Stimulated activated CD4-positive, alpha-beta T cell treated with anti-CD3 and anti-CD28 coated beads, Interleukin-1b, Interleukin-23, amount 100 ng/mL, for 24 hours (primary cell): Measurements from ENCODE around the gene CLIC5.

ENCODE experiments used
- DNase-seq, 4 experiments: peaks; one replicate each; pipeline ENCODE4 v3.0.0-alpha.2; 2020; ENCODE audit warnings: low read depth in 4 of 4, low spot score in 1 of 4

CLIC5 gene

GRCh38 chr6:45966797-45967196 lies 48.9 kb downstream of the CLIC5 start:
- DNase-seq: no peak

DNA sequence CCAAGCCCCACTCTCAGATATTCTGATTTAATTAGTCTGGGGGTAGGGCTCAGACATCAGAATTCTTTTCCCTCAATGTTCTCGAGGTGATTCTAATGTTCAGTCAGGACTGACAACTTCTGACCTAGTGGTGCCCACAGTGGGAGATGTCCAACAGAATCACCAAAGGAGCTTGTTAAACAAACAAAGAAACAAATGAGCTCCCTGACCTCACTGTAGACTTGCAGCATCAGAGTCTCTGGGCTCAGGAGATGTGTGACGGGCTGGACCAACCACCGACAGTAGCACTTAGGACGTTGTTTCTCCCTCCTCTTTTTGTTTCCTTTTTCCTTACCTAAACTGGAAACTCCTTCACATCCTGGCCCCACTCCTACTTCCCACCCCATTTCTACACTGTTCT lies 49.3 kb downstream of the CLIC5 start:
- DNase-seq: no peak

- no peak for DNase-seq
Measured at GRCh38 chr6:45965792-45966191, 49.9 kb downstream of the CLIC5 start.

- DNase-seq: no peak
Measured at GRCh38 chr6:45965007-45965406, 50.7 kb downstream of the CLIC5 start.

DNA sequence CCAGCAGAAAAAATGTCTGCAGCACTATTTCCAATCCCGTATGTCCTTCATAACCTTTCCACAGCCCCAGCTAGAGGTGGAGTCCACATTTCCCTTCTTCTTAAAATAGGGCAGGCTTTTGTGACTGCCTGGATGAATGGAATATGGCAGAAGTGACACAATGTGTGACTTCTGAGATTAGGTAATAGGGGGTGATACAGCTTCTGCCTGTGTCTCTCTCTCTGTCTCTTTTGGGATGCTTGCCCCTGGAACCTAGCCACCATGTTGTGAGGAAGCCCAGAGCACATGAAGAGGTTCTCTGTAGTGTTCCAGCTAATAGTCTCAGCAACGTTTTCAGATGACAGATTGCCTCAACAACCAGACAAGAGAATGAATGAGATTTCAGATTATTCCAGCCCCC lies 51.4 kb downstream of the CLIC5 start:
- DNase-seq: no peak

- DNase-seq: no peak
Measured at GRCh38 chr6:45963896-45964295, 51.8 kb downstream of the CLIC5 start.

DNA sequence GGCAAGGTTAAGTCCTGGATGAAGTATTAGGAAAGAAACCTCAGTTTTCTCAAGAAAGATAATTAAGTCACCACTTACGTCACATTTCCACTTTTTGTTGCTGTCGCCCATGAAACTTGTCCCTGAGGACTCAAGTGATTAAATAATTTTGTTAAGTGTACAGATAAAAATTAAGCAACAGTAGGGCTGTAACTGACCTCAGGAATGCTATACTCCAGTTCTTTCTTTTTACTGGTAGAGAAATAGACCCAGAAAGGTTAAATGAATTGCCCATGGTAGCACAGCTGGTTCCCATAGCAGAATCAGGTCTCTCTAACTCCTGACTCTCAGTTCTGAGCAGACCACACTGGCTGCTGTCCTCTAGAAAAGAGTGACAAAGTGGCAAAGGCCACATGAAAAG lies 54.5 kb downstream of the CLIC5 start:
- DNase-seq: no peak

DNA sequence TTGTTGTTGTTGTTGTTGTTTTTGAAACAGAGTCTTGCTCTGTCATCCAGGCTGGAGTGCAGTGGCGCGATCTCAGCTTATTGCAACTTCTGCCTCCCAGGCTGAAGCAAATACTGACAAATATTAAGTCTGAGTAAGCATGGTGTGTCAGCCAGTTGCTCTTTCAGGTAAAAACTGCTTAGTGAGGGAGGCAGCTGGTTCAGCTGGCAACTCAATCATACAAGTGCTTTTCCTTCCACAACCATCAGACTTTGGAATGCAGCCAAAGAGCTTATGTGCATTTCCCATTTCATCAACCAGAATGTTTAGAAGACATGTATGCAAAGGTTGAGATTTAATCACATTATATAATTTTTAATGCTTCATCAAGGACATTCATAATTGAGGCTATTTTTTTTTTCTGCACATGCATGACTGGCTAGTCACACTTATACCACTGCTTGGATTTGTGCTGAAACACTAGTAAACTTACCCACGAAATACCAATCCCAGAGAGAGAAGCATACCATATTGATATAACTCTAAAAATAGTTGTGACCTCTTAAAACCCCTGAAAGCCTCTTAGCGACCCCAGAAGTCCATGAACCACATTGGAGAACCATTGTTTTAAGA lies 56.0 kb downstream of the CLIC5 start:
- DNase-seq: no peak

DNA sequence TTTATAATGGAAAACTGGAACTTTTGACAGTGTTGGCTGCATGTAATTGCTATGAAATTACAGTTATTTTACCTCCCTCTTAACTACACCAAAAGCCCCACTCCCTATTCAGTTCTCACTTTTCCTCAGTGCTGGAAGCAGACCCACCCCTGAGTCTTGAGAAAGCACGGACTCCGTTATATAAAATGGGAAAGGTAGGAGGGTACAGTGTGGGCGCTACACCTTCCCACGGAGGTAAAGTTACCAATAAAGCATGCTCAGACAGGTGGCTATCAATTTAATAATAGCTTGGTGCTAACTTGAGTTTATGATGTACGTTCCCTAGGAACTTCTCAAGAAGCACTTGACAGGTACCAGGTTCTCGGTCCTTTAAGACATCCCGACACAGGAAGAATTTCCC lies 59.0 kb downstream of the CLIC5 start:
- DNase-seq: no peak

- DNase-seq: no peak
Measured at GRCh38 chr6:45956176-45956575, 59.5 kb downstream of the CLIC5 start.

DNA sequence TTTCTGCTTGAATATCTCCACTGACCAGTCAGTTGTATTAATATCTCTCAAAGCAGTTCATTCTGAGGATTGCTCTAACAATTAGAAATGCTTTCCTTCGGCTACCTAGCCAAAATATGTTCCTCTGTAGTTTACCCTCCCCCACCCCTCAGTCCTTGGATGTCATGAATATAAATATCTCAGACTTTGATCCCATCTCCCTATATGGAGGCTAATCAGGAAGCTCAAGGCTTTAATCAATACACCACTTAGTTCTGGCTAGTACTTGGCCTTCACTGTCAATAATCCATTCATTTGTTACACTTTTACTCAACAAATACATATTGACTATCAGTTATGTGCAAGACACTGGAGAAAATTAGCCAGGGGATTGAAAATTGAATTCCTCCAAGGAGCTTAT lies 60.1 kb downstream of the CLIC5 start:
- no peak for DNase-seq

- no peak for DNase-seq
Measured at GRCh38 chr6:45952546-45952945, 63.1 kb downstream of the CLIC5 start.

DNA sequence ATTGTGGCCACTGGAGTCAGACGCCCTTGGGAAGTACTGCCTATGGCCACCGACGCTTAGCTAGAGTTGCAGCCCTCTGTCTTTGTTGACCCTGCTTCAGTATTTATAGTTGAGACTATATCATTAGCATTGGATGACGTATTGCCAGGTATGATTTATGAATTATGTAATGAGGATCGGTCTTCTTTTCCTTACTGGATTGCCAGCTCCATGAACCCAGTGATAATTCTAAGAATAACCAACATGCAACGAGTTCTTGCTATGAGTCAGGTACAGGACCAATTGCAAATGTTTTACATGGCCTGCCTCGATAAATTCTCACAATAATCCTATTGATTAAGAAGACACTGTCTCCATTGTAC lies 63.5 kb downstream of the CLIC5 start:
- DNase-seq: no peak

GRCh38 chr6:45951321-45952167 lies 64.1 kb downstream of the CLIC5 start:
- DNase-seq: no peak

DNA sequence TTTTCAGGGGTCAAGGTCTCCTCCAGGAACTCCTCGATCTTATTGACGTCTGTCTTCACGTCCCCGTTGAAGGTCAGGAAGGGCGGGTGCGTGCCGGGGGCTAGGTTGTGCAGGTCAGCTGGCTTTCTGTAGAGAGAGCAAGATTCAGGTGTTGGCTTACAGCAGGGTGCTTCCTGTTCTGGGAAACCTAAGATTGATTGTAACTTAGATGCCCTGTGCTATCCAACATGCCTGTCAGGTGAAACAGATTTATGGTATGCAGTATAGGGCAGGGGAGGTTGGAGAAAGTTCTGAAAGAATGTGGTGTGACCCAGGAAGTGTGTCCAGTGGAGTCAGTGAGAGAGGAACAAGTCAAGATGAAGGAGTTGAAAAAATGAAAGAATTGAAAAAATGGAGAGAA lies 66.4 kb downstream of the CLIC5 start:
- DNase-seq: no peak

GRCh38 chr6:45947807-45948206 lies 67.9 kb downstream of the CLIC5 start:
- DNase-seq: no peak

DNA sequence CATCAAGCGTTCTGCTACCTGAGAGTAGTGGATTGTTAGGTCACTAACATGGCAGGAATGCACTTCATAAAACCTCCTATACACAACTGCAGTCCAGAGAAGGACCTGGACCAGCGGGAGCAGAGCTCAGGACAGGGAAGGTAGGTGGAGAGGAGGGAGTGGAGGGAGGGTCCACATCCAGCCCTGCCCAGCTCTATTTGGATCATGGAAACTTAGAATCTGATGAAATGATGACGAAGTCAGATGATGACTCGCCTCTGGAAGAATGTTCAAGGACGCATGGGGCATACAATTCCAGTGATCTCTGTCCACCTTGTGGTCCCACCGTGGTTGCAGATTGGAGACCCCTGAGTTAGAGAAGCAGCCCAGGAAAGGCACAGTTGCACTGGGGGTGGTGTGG lies 68.8 kb downstream of the CLIC5 start:
- DNase-seq: no peak

DNA sequence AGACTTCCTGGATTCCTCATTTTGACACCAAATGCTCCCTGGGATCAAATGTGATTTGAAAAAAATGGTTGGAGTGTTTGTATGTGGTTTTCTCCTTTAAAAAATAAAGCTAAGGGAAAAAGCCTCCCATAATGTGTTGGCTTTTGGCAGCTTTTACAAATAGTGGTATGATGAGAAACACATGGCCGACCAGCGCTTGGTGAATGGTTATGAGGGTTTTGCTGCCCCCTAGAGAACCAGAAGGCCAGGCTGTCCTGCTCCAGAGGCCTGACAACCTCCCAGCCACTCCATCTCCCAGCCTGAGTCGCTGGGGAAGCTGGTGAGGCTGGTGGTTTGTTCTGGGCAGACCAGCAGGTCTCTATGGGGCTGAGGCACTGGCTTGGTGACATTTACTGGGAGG lies 69.3 kb downstream of the CLIC5 start:
- DNase-seq: no peak

GRCh38 chr6:45942953-45943352 lies 72.7 kb downstream of the CLIC5 start:
- no peak for DNase-seq

GRCh38 chr6:45933855-45934254 lies 81.8 kb downstream of the CLIC5 start:
- DNase-seq: no peak

GRCh38 chr6:45931232-45931631 lies 84.4 kb downstream of the CLIC5 start:
- DNase-seq: no peak

- DNase-seq: peak in 3 of 4 experiments; percentile 13 to 33 (median 29)
Measured at GRCh38 chr6:45930420-45931040, 85.1 kb downstream of the CLIC5 start.
